ENCODE data around the gene VAMP1.
"Not testable (repeated sequence)": the region's sequence is repeated elsewhere in the genome, so short reads cannot be mapped to it uniquely, and the experiment has no call there.

VAMP1 gene, protein sequence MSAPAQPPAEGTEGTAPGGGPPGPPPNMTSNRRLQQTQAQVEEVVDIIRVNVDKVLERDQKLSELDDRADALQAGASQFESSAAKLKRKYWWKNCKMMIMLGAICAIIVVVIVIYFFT

DNA sequence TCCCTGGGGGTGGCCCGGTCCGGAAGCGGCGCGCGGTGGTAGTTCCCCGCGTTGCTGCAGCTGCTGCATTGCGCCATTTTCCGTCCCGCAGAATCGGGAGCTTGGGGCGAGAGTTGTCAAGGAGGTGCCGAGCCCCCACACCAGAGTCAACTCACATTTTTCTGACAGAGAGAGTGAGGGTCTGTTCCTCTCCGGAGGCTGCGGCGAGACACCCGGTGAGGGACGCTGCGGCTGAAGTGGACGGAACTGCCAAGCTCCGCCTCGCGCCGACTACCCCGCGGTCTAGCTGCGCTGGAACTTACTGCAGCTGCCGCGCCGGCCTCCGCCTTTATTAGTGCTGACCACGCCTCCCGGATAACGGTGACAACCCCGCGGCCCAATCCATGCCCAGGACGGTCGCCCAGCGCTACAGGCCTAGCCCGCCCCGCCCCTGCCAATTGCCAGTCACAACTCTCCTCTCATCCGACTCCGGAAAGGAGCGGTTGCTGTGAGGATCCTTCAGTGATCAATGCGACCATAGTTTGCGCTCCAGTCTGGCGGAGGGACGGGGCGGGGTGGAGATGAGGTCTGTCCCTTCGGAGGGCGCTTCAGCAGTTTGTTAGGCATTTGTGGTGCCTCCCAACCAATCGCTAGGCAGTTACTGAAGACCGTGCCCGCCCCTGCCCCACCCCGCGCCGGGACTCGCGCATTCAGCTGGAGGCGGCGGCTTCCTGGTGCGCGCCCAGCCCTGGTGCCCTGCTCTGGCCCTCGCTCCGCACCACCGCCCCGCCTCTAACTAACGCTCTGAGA, at the start of gene VAMP1:
Gene VAMP1 (minus strand): TSS at position 303 of the 789 bp plus-strand sequence. CDS start 146 bp downstream, at position 157.
- DNase-seq (ENCODE audit: low read depth): peak; percentile 97

DNA sequence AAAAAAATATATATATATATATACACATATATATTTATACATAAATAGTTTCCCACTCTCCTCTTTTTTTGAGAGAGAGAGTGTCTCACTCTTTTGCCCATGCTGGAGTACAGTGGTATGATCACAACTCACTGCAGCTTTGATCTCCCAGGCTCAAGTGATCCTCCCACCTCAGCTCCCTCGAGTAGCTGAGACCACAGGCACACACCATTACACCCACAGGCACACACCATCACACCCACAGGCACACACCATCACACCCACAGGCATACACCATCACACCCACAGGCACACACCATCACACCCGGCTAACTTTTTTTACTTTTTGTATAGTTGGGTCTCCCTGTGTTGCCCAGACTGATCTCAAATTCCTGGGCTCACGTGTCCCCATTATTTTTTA, 49.7 kb upstream of the VAMP1 start:
- no peak for DNase-seq (ENCODE audit: low read depth)

GRCh38 chr12:6508087-6508486, 37.6 kb upstream of the VAMP1 start:
- no peak for DNase-seq (ENCODE audit: low read depth)

GRCh38 chr12:6507102-6507998, 36.9 kb upstream of the VAMP1 start:
- no peak for DNase-seq (ENCODE audit: low read depth)

GRCh38 chr12:6500466-6500865, 30.0 kb upstream of the VAMP1 start:
- DNase-seq (ENCODE audit: low read depth): no peak

- DNase-seq (ENCODE audit: low read depth): not testable (repeated sequence)
These were observed 26.8 kb upstream of the VAMP1 start for GRCh38 chr12:6497291-6497690.

DNA sequence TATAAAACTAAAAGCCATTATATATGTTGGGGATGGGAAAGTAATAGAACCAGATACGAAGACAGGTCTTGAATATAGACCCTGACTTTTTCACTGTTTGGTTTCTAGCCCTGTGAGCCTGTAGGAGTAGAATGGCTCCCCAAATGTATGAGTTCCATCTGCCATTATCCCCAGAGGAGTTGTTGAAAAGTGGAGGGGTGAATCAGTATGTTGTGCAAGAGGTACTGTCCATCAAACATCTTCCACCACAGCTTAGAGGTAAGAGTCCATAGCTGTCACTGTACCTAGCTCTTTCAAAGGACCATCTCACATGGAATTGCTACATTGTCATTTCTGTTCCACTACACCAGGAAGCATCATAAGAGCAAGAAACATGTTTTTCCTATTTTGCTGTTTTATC, 24.5 kb upstream of the VAMP1 start:
- no peak for DNase-seq (ENCODE audit: low read depth)

DNA sequence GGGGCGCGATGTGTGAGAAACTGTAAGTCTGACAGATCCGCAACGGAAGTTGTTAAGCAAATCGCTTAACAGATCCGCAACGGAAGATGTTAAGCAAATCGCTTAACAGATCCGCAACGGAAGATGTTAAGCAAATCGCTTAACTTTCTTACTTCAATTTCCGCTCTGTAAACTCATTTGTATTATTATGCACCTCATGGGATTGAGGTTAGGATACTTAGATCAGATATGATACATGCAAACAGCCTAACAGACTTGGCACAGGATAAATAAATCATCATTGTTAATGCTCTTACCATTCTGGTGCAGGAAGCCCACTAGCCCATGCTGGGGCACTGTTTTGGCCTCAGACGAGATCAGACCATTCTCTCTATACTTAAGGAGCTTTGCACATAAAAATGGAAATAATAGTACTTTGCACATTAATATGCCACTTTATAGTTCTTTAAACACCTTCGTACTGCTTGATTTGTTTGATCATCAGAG, 23.8 kb upstream of the VAMP1 start:
- DNase-seq (ENCODE audit: low read depth): no peak

DNA sequence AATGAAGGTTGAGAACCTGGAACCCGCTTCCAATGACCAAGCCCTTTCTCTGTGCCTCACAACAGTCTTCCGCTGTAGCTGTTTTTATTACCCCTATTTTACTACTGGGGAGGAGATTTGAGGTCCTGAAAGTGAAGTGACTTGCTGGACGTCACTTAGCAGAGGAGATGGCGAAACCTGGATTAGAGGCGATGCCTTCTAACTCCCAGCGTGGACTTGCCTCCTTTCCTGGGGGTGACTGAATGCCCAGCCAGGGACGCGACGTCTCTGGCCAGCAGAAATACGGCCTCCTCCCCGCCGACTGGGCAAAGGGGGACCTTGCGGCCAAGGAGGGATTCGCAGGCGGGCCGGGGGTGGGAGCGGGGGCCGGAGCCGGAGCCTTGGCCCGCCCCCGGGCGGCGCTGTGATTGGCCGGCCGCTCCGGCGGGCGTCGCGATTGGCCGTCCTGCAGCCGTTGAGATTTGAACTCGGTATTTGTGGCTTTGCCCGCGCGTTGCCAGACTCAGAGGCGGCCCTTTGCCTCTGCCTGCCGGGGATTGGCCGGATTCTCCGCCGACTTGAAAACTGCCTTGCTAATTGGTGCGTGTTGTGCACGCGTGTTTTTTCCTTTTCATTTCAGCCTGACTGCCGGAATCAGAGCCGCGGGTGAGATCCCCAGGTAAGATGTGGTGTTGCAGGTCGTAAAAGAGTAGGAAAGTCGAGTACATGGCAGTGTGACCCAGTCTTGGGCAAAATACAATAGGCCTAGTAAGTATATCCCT, 23.2 kb upstream of the VAMP1 start, which contains the start of gene NCAPD2:
Gene NCAPD2 (plus strand): TSS at position 606 of the 761 bp plus-strand sequence. CDS start 997 bp downstream, outside the sequence.
- DNase-seq (ENCODE audit: low read depth): peak; percentile 94

- peak; percentile 99 for DNase-seq (ENCODE audit: low read depth)
These were observed 22.5 kb upstream of the VAMP1 start, which contains the start of gene MRPL51 for GRCh38 chr12:6492838-6493496. Gene MRPL51, minus strand, starts transcription at chr12:6493262. Its CDS starts 126 bp downstream, at chr12:6493136.

DNA sequence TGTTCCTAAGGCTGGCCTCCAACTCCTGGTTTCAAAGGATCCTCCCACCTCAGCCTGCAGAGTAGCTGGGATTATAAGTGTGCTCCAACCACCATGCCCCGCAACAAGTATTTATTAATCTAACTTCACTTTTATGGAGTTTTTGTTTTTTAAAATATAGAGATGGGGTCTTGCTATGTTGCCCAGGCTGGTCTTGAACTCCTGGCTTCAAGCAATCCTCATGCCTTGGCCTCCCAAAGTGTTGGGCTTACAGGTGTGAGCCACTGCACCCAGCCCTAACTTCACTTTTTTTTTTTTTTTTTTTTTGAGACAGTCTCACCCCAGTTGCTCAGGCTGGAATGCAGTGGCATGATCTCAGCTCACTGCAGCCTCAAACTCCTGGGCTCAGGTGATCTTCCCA, 20.2 kb upstream of the VAMP1 start:
- DNase-seq (ENCODE audit: low read depth): not testable (repeated sequence)

DNA sequence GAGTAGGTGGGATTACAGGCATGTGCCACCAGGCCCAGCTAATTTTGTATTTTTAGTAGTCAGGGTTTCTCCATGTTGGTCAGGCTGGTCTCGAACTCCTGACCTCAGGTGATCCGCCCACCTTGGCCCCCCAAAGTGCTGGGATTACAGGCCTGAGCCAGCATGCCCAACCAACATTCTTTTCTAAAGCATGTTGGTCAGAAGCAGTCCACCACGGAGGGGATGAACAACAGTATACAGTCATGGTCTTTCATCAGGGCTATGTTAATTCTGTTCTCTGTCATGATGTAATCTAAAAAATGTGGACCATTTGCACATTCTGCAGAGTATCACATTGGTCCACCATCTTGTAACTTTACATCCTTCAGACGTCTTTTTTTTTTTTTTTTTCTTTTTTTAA, 19.0 kb upstream of the VAMP1 start:
- DNase-seq (ENCODE audit: low read depth): no peak

DNA sequence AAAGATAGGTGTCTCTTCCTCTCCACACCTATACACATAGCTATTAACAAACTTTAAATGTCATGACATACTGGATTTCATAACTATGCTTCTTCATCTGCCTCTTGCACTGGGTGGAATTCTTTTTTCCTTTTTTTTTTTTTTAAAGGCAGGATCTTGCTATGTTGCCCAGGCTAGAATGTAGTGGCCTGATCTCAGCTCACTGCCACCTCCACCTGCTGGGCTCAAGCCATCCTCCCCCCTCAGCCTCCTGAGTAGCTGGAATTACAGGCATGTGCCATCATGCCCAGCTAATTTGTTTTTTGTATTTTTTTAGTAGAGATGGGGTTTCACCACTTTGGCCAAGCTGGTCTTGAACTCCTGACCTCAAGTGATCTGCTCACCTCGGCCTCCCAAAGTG, 17.8 kb upstream of the VAMP1 start:
- no peak for DNase-seq (ENCODE audit: low read depth)

GRCh38 chr12:6478416-6478815, 7.9 kb upstream of the VAMP1 start:
- no peak for DNase-seq (ENCODE audit: low read depth)

DNA sequence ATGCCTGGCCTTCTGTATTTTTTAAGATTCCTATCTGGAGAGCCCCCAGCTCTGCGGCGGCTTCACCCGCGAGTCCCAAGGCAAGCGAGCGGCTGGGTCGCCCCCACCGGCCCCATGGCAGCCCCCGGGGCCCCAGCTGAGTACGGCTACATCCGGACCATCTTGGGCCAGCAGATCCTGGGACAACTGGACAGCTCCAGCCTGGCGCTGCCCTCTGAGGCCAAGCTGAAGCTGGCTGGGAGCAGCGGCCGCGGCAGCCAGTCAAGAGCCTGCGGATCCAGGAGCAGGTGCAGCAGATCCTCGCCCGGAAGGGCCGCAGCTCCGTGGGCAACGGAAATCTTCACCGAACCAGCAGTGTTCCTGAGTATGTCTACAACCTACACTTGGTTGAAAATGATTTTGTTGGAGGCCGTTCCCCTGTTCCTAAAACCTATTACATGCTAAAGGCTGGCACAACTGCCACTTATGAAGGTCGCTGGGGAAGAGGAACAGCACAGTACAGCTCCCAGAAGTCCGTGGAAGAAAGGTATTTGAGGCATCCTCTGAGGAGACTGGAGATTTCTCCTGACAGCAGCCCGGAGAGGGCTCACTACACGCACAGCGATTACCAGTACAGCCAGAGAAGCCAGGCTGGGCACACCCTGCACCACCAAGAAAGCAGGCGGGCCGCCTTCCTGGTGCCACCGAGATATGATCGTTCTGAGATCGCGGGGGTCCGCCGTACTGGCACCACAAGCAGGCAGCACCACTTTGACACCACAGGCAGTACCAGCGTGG, 7.3 kb upstream of the VAMP1 start:
- not testable (repeated sequence) for DNase-seq (ENCODE audit: low read depth)

DNA sequence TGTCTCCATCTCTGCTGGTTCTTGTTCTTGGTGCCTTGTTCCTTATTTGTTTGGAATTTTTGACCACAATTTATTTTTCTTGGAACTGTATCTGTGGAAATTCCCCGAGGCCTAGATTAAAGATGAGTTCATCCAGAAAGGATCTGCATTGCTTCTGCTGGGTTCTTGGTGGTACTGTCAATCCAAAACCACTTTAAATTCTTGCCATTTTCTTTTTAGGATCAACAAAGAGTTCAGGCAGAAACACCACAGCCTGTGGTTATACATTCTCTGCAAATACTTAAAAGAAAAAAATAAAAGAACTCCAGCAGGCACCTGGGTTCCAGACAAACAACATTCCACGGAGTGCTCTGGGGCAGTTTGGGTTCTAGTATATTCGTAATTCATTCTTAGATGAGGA, 6.0 kb upstream of the VAMP1 start:
- DNase-seq (ENCODE audit: low read depth): no peak

- not testable (repeated sequence) for DNase-seq (ENCODE audit: low read depth)
These were observed 4.9 kb upstream of the VAMP1 start for GRCh38 chr12:6475233-6475975.

- no peak for DNase-seq (ENCODE audit: low read depth)
These were observed 2.0 kb upstream of the VAMP1 start for GRCh38 chr12:6472491-6472890.

DNA sequence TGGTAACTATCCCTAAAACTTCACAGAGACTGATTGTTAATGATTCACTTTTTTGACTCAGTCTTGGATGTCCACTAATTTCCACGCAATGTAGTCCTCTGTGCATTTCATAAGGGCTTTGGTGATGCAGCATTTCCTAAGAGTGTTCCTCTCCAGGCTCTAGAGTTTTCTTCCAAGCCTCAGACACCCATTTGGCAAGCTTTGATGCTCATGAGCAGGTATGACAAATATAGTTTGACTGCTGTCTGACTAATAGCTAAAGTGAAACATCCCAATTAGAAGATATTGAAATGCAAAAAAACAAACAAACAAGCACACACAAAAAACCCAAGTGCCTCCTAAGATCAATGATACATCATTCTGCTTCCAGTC, 1.5 kb upstream of the VAMP1 start:
- DNase-seq (ENCODE audit: low read depth): no peak

Measured in activated T-cell treated with anti-CD3 and anti-CD28 coated beads for 48 hours (primary cell).